NCI-H146 treated with DMSO at 0.1 percent for 48 hours (cell line): ENCODE results near the gene CYP1A1.
"Not testable (repeated sequence)": the region's sequence is repeated elsewhere in the genome, so short reads cannot be mapped to it uniquely, and the experiment has no call there.

Source experiments
- DNase-seq: peaks from one replicate; lab custom pipeline; 2025; ENCODE audit not compliant: unreplicated experiment; lab: John Stamatoyannopoulos, UW

The CYP1A1 gene

GRCh38 chr15:74738239-74738638, 12.9 kb upstream of the CYP1A1 start:
- DNase-seq, result not testable (repeated sequence)

GRCh38 chr15:74735305-74735704, 10.0 kb upstream of the CYP1A1 start:
- no peak for DNase-seq

- no peak for DNase-seq
Measured at GRCh38 chr15:74733269-74733668, 7.9 kb upstream of the CYP1A1 start.

- no peak for DNase-seq
Measured at GRCh38 chr15:74732846-74733245, 7.5 kb upstream of the CYP1A1 start.

GRCh38 chr15:74730619-74731316, 5.4 kb upstream of the CYP1A1 start:
- no peak for DNase-seq

- not testable (repeated sequence) for DNase-seq
Measured at GRCh38 chr15:74729372-74729771, 4.0 kb upstream of the CYP1A1 start.

GRCh38 chr15:74728699-74729098, 3.4 kb upstream of the CYP1A1 start:
- not testable (repeated sequence) for DNase-seq

- DNase-seq, result no peak
Measured at GRCh38 chr15:74727727-74728126, 2.4 kb upstream of the CYP1A1 start.

- DNase-seq, result no peak
Measured at GRCh38 chr15:74726774-74727164, 1.4 kb upstream of the CYP1A1 start.

GRCh38 chr15:74725845-74726773, 781 bp upstream of the CYP1A1 start:
- peak; percentile 2 for DNase-seq

GRCh38 chr15:74724570-74725224, 631 bp downstream of the CYP1A1 start:
- no peak for DNase-seq

GRCh38 chr15:74723754-74724334, 1.5 kb downstream of the CYP1A1 start:
- peak; percentile 25 for DNase-seq

GRCh38 chr15:74723187-74723586, 2.1 kb downstream of the CYP1A1 start:
- no peak for DNase-seq

- no peak for DNase-seq
Measured at GRCh38 chr15:74722591-74722990, 2.7 kb downstream of the CYP1A1 start.

GRCh38 chr15:74716651-74717050, 8.7 kb downstream of the CYP1A1 start:
- DNase-seq, result no peak

GRCh38 chr15:74712311-74712710, 13.0 kb downstream of the CYP1A1 start:
- no peak for DNase-seq

- no peak for DNase-seq
Measured at GRCh38 chr15:74710319-74711094, 14.8 kb downstream of the CYP1A1 start.

- DNase-seq, result no peak
Measured at GRCh38 chr15:74709892-74710291, 15.4 kb downstream of the CYP1A1 start.

GRCh38 chr15:74709011-74709410, 16.3 kb downstream of the CYP1A1 start:
- DNase-seq, result no peak

GRCh38 chr15:74696808-74697207, 28.5 kb downstream of the CYP1A1 start:
- DNase-seq, result no peak

GRCh38 chr15:74696398-74696729, 29.0 kb downstream of the CYP1A1 start:
- no peak for DNase-seq
